GM15510 (cell line): ENCODE results near the gene VAV2.

Source experiments
- POLR2A ChIP-seq: IDR thresholded peaks from 3 replicates; pipeline ENCODE4 v1.6.1; 2011; ENCODE audit warnings: borderline replicate concordance; ENCODE audit not compliant: insufficient read length; ENCODE audit errors: extremely low read depth

VAV2 gene

GRCh38 chr9:133849110-133849670 is 142.9 kb downstream of the VAV2 start:
- no peak for TF ChIP-seq POLR2A

GRCh38 chr9:133848471-133849109 is 143.5 kb downstream of the VAV2 start:
- no peak for TF ChIP-seq POLR2A

- TF ChIP-seq POLR2A = no peak
These were observed 145.5 kb downstream of the VAV2 start for GRCh38 chr9:133846483-133847090.

GRCh38 chr9:133845440-133845839 is 146.7 kb downstream of the VAV2 start:
- TF ChIP-seq POLR2A = no peak

- TF ChIP-seq POLR2A = no peak
These were observed 147.2 kb downstream of the VAV2 start for GRCh38 chr9:133844881-133845410.

GRCh38 chr9:133844398-133844784 is 147.7 kb downstream of the VAV2 start:
- TF ChIP-seq POLR2A = no peak

GRCh38 chr9:133843751-133844397 is 148.2 kb downstream of the VAV2 start:
- TF ChIP-seq POLR2A = no peak

GRCh38 chr9:133843250-133843649 is 148.9 kb downstream of the VAV2 start:
- no peak for TF ChIP-seq POLR2A

- no peak for TF ChIP-seq POLR2A
These were observed 149.3 kb downstream of the VAV2 start for GRCh38 chr9:133842721-133843227.

- no peak for TF ChIP-seq POLR2A
These were observed 149.9 kb downstream of the VAV2 start for GRCh38 chr9:133842174-133842573.

GRCh38 chr9:133841167-133841812 is 150.8 kb downstream of the VAV2 start:
- TF ChIP-seq POLR2A = no peak

- no peak for TF ChIP-seq POLR2A
These were observed 152.2 kb downstream of the VAV2 start for GRCh38 chr9:133839822-133840329.

- no peak for TF ChIP-seq POLR2A
These were observed 153.1 kb downstream of the VAV2 start for GRCh38 chr9:133838859-133839507.

- TF ChIP-seq POLR2A = no peak
These were observed 154.2 kb downstream of the VAV2 start for GRCh38 chr9:133837627-133838597.

GRCh38 chr9:133836818-133837217 is 155.3 kb downstream of the VAV2 start:
- no peak for TF ChIP-seq POLR2A
